A549 (cell line): Measurements from ENCODE around the gene PRDM11. TPM values are rescaled to one million over a fixed set of nuclear protein-coding genes. Genes with fewer than 3 reads are reported as not detected.

ENCODE experiments used
- ATAC-seq, 2 experiments: fragments of 200-7000 bp in 1 of 2; fragments of >200 bp in 1 of 2; cut with Nextera tagmentation in 1 of 2; cut with Tn5 transposase in 1 of 2; 3 replicates each; pipeline versions ENCODE4 v1.8.0 to v1.9.1; 2018 to 2020; ENCODE audit warnings: mild to moderate bottlenecking in 1 of 2, moderate library complexity in 1 of 2
- CTCF ChIA-PET: fragments of 300-600 bp; sonication (Branson Sonifier 250); formaldehyde crosslinking; extraction: SDS; loops from one replicate; lab custom pipeline; 2021; ENCODE audit warnings: antibody characterized with exemption, inconsistent platforms; lab: Yijun Ruan, JAX
- POLR2A ChIA-PET: fragments of 350-600 bp; formaldehyde crosslinking; extraction: SDS; loops from one replicate; lab custom pipeline; 2021; ENCODE audit warnings: antibody characterized with exemption, inconsistent platforms; lab: Yijun Ruan, JAX
- DNase-seq, 2 experiments: peaks; one replicate each; pipeline versions ENCODE4 v3.0.0 to v3.0.0-alpha.2; 2011 to 2016; ENCODE audit warnings: low read depth in 1 of 2, low spot score in 1 of 2
- FAIRE-seq: peaks from 2 replicates; lab custom pipeline; 2011; peaks lifted over from hg19 to GRCh38; lab: Jason Lieb, UNC
- H3K27ac ChIP-seq, 2 experiments: fragments of >200 bp; sonication (Bioruptor Twin); formaldehyde crosslinking; 3 replicates each; pipeline ENCODE4 v1.5.1; 2016 to 2017
- H3K4me1 ChIP-seq: fragments of >200 bp; sonication (Bioruptor Twin); formaldehyde crosslinking; 3 replicates; pipeline ENCODE4 v1.6.1; 2016
- H3K4me2 ChIP-seq: fragments of >200 bp; sonication (Bioruptor Twin); formaldehyde crosslinking; 3 replicates; pipeline ENCODE4 v1.6.1; 2016
- H3K4me3 ChIP-seq: fragments of >200 bp; sonication (Bioruptor Twin); formaldehyde crosslinking; 3 replicates; pipeline ENCODE4 v1.5.1; 2016
- H3K9me3 ChIP-seq: fragments of >200 bp; sonication (Bioruptor Twin); formaldehyde crosslinking; 3 replicates; pipeline ENCODE4 v1.6.1; 2016
- BHLHE40 ChIP-seq: IDR thresholded peaks from 2 replicates; pipeline ENCODE4 v1.6.1; 2012; ENCODE audit warnings: low read depth, low read length, inconsistent platforms
- CBX8 ChIP-seq: fragments of 200-600 bp; sonication (generic); IDR thresholded peaks from 2 replicates; pipeline ENCODE4 v1.6.1; 2016
- CEBPB ChIP-seq, 2 experiments: fragments of >200 bp in 1 of 2; sonication (Bioruptor Twin) in 1 of 2; formaldehyde crosslinking in 1 of 2; IDR thresholded peaks; 2 replicates each; pipeline ENCODE4 v1.6.1; 2012 to 2016
- EHMT2 ChIP-seq: fragments of 200-600 bp; sonication (generic); IDR thresholded peaks from 2 replicates; pipeline ENCODE4 v1.6.1; 2016; ENCODE audit warnings: antibody characterized with exemption, low read depth, mild to moderate bottlenecking, moderate library complexity
- EP300 ChIP-seq, 2 experiments: fragments of >200 bp; sonication (Bioruptor Twin); formaldehyde crosslinking; IDR thresholded peaks; 2 replicates in 1 of 2; 3 replicates in 1 of 2; pipeline ENCODE4 v1.6.1; 2016 to 2017
- FOSB ChIP-seq: fragments of 250-450 bp; sonication (Bioruptor Pico); IDR thresholded peaks from 2 replicates; pipeline ENCODE4 v1.5.0; 2020; ENCODE audit warnings: mild to moderate bottlenecking, moderate library complexity
- FOSL2 ChIP-seq, 2 experiments: fragments of 450-650 bp in 1 of 2; fragments of >200 bp in 1 of 2; sonication (Bioruptor Twin) in 1 of 2; formaldehyde crosslinking; IDR thresholded peaks; 2 replicates each; pipeline versions ENCODE4 v1.5.0 to v1.6.1; 2016 to 2020; ENCODE audit warnings: mild to moderate bottlenecking in 1 of 2, moderate library complexity in 1 of 2
- GATA3 ChIP-seq: IDR thresholded peaks from 2 replicates; pipeline ENCODE4 v1.6.1; 2012; ENCODE audit warnings: borderline replicate concordance
- HDAC2 ChIP-seq: fragments of 200-600 bp; sonication (generic); IDR thresholded peaks from 2 replicates; pipeline ENCODE4 v1.6.1; 2016
- JUN ChIP-seq, 2 experiments: fragments of >200 bp; sonication (Bioruptor Twin); formaldehyde crosslinking; IDR thresholded peaks; 2 replicates in 1 of 2; 3 replicates in 1 of 2; pipeline ENCODE4 v1.6.1; 2016 to 2017
- KDM1A ChIP-seq: fragments of 200-600 bp; sonication (generic); IDR thresholded peaks from 2 replicates; pipeline ENCODE4 v1.6.1; 2016; ENCODE audit warnings: low read depth, mild to moderate bottlenecking
- KDM5A ChIP-seq: fragments of 200-600 bp; sonication (generic); IDR thresholded peaks from 2 replicates; pipeline ENCODE4 v1.6.1; 2016; ENCODE audit warnings: antibody characterized with exemption, mild to moderate bottlenecking
- MAFK ChIP-seq: fragments of 450-650 bp; IDR thresholded peaks from 2 replicates; pipeline ENCODE4 v1.6.1; 2014; ENCODE audit not compliant: partially characterized antibody
- MAZ ChIP-seq: fragments of 150-350 bp; IDR thresholded peaks from 2 replicates; pipeline ENCODE4 v1.6.1; 2014; ENCODE audit warnings: antibody characterized with exemption, low read depth, low read length, borderline replicate concordance
- NPAS2 ChIP-seq: fragments of 250-450 bp; sonication (Bioruptor Pico); IDR thresholded peaks from 2 replicates; pipeline ENCODE4 v1.8.0; 2022; ENCODE audit warnings: mild to moderate bottlenecking, moderate library complexity, borderline replicate concordance
- RAD21 ChIP-seq, 2 experiments: fragments of >200 bp in 1 of 2; sonication (Bioruptor Twin) in 1 of 2; formaldehyde crosslinking in 1 of 2; IDR thresholded peaks in 1 of 2; conservative IDR thresholded peaks in 1 of 2; 2 replicates in 1 of 2; 3 replicates in 1 of 2; pipeline ENCODE4 v1.6.1; 2012 to 2018; ENCODE audit warnings: inconsistent platforms in 1 of 2
- RARB ChIP-seq: fragments of 250-450 bp; sonication (Bioruptor Pico); IDR thresholded peaks from 2 replicates; pipeline ENCODE4 v1.8.0; 2021; ENCODE audit warnings: mild to moderate bottlenecking, moderate library complexity
- SMC3 ChIP-seq: fragments of >200 bp; sonication (Bioruptor Twin); formaldehyde crosslinking; IDR thresholded peaks from 3 replicates; pipeline ENCODE4 v1.6.1; 2018; ENCODE audit warnings: inconsistent platforms
- SREBF2 ChIP-seq: fragments of 450-650 bp; IDR thresholded peaks from 2 replicates; pipeline ENCODE4 v1.6.1; 2014; ENCODE audit warnings: mild to moderate bottlenecking, moderate library complexity
- TFCP2L1 ChIP-seq: fragments of 250-450 bp; sonication (Bioruptor Pico); IDR thresholded peaks from 2 replicates; pipeline ENCODE4 v1.5.0; 2021; ENCODE audit warnings: mild to moderate bottlenecking
- TP53 ChIP-seq: fragments of 250-450 bp; sonication (Bioruptor Pico); IDR thresholded peaks from 2 replicates; pipeline ENCODE4 v1.5.0; 2021; ENCODE audit warnings: mild to moderate bottlenecking, moderate library complexity
- ZFP36 ChIP-seq: fragments of 450-650 bp; IDR thresholded peaks from 2 replicates; pipeline ENCODE4 v1.6.1; 2014; ENCODE audit warnings: borderline replicate concordance; ENCODE audit not compliant: partially characterized antibody
- ZNF302 ChIP-seq: fragments of 250-450 bp; sonication (Bioruptor Pico); IDR thresholded peaks from 2 replicates; pipeline ENCODE4 v1.9.0; 2021; ENCODE audit warnings: inconsistent platforms, mild to moderate bottlenecking, moderate library complexity
- ZSCAN20 ChIP-seq: fragments of 250-450 bp; sonication (Bioruptor Pico); IDR thresholded peaks from 2 replicates; pipeline ENCODE4 v1.8.0; 2022; ENCODE audit warnings: mild to moderate bottlenecking, moderate library complexity
- WGBS: methylation state at CpG from one replicate; pipeline ENCODE4 v1.1.6; 2017; ENCODE audit errors: missing lambda C conversion rate; 5-methylcytosine and 5-hydroxymethylcytosine counted together
- polyA plus RNA-seq, 4 experiments: library from polyadenylated mRNA; depleted of rRNA in 3 of 4; stranded (reverse); fragments of >200 nt; fragmentation: RNase III in 1 of 4; extraction: RNeasy Plus Mini Kit Qiagen cat#74134 plus additional on column Dnase treatment in 1 of 4; gene quantifications; 2 replicates in 3 of 4; 3 replicates in 1 of 4; pipeline ENCODE4 v1.2.3, GENCODE V29; 2011 to 2017
- TF ChIP-seq, protein P1 (sequence below): fragments of >200 bp; sonication (Bioruptor Twin); formaldehyde crosslinking; IDR thresholded peaks from 3 replicates; pipeline ENCODE4 v1.6.1; 2016
- TF ChIP-seq, protein P2 (sequence below): fragments of >200 bp; sonication (Bioruptor Twin); formaldehyde crosslinking; IDR thresholded peaks from 3 replicates; pipeline ENCODE4 v1.5.1; 2016

PRDM11 gene
- polyA plus RNA-seq, 2 of the 4 experiments (the other 2 are of a cell fraction): 4.3 to 5.3 TPM

DNA sequence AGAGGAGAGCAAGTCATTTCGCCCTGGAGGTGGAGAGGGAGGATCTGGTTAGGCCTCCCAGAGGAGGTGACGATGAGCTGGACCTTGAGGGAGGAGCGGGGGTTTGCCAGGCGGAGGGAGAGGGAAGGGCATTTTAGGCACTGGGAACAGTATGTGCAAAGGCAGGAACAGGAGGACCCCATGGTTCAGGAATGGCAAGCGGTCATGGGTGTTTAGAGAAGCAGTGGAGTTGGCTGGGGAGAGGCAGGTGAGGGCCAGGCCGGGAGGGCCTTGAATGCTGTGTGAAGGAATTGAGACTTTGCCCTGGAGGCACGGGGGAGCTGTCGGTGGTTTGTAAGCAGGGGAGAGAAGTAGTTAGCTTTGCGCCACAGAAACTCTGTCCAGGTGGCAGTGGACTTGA is 10.3 kb downstream of the PRDM11 start:
- ATAC-seq: no peak
- POLR2A ChIA-PET: no interaction called here
- FAIRE-seq: no peak
- TF ChIP-seq MAFK (no peak), CBX8 (no peak), ZFP36 (no peak), TFCP2L1 (CRISPR knock-in tag) (no peak), KDM5A (no peak), CEBPB (IDR thresholded peaks at IDR 0.05) (no peak), NPAS2 (CRISPR knock-in tag) (no peak), MAZ (no peak)
- no peak for DNase-seq
- no peak overlapping the region for H3K4me2 ChIP-seq
- H3K9me3 ChIP-seq: no peaks in the 10 kb centered on the region
- CTCF ChIA-PET: interaction anchor here (1.0 kb wide), 3 partner anchors 15 to 229 kb away, joined by 3 read pairs; no protein-coding TSS in a partner anchor
- WGBS: 91% methylated on average over 9 of the region's 9 CpGs
- no peak overlapping the region for H3K27ac ChIP-seq
- no peak overlapping the region for H3K4me3 ChIP-seq
- no peaks in the 10 kb centered on the region for H3K4me1 ChIP-seq

DNA sequence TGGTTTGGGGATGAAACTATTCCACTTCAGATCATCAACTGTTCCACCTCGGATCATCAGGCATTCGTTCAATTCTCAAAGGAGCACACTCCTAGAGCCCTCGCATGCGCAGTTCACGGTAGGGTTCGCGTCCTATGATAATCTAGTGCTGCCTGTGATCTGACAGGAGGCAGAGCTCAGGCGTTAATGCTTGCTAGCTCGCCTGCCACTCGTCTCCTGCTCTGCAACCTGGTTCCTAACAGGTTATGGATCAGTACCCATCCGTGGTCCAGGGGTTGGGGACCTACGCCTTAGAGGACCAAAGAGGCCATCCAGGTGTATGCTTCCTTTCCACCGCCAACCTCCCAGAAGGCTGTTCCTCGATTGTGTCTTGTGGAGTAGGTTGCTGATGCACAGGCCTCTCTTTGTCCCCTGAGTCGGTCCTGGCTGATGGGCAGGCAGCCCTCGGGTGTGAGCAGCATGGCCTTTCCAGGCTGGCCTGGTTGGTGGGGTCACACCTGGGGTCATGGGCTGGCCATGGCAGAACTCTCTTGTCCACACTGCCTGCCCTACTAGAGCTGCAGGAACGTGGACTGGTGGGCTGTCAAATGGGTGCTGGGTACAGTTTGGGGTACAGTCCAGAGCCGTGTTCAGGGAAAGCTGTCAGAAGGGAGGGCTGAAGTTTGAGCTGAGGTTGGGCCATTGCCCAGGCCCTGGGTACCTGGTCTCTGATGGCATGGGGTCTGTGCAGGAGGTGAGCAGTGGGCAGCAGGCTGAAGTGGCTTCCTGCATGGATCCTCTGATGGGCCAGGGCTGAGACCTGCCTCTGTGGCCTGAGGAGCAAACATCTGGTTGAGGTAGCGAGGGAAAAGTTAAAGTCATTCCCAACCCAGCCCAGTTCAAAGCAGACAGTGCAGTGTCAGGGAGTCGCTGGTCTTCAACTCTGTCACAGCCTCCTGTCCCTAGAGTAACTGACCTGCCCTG is 11.1 kb downstream of the PRDM11 start:
- WGBS: 83% methylated on average over 20 of the region's 20 CpGs
- no peaks in the 10 kb centered on the region for H3K4me1 ChIP-seq
- POLR2A ChIA-PET: no interaction called here
- CTCF ChIA-PET: interaction anchor here (1.0 kb wide), 2 partner anchors 14 to 230 kb away, joined by 3 read pairs; no protein-coding TSS in a partner anchor
- ATAC-seq (no peak), FAIRE-seq (no peak), DNase-seq (no peak)
- H3K27ac ChIP-seq: no peak overlapping the region
- H3K9me3 ChIP-seq: no peaks in the 10 kb centered on the region
- no peak overlapping the region for H3K4me2 ChIP-seq
- no peak overlapping the region for H3K4me3 ChIP-seq
- TF ChIP-seq BHLHE40: no peak
- TF ChIP-seq EP300 (IDR thresholded peaks at IDR 0.05): no peak

DNA sequence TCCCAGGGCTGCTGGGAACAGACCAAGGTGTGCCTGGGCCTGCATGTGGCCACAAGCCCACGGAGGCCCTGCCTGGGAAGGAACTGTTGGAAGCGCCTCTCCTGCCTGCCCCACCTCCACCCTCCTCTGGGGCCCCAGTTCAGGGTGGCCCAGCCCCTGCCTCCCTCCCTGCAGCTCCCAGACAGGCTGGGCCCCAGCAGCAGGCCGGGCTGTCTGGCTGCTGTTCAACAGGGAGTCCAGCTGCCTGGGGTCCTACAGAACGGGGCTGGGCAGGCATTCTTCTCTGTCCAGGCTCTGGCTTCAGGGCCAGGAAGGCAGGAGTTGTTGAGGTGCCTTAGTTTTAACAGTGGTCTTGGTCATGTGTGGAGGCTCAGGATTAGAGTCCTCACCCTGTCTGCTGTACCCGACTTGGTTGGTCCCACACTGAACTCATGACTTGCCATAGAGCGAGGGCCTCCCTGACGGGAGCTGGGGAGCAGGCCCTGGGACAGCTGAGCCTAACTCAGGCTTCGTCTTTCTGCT is 11.8 kb downstream of the PRDM11 start:
- TF ChIP-seq EHMT2 (no peak), ZSCAN20 (CRISPR knock-in tag) (no peak), JUN (IDR thresholded peaks at IDR 0.05) (no peak), SREBF2 (no peak), BHLHE40 (no peak), RAD21 (conservative IDR thresholded peaks at IDR 0.05 in 1 of 2, IDR thresholded peaks at IDR 0.05 in 1 of 2) (no peak), TFCP2L1 (CRISPR knock-in tag) (no peak), FOSB (CRISPR knock-in tag) (no peak), GATA3 (no peak)
- Histone ChIP-seq H3K4me3 (no peak overlapping the region), H3K4me1 (no peaks in the 10 kb centered on the region), H3K9me3 (no peaks in the 10 kb centered on the region), H3K27ac (no peak overlapping the region), H3K4me2 (no peak overlapping the region)
- DNase-seq: no peak
- WGBS: 84% methylated on average over 6 of the region's 8 CpGs
- FAIRE-seq: no peak
- peak in 1 of 2 experiments; percentile 19; a peak in 2 of 6 replicates for ATAC-seq
- ChIA-PET CTCF (interaction anchor here (0.6 to 1.3 kb wide), 2 partner anchors 173 to 566 kb away, joined by 3 read pairs; no protein-coding TSS in a partner anchor), POLR2A (no interaction called here)

DNA sequence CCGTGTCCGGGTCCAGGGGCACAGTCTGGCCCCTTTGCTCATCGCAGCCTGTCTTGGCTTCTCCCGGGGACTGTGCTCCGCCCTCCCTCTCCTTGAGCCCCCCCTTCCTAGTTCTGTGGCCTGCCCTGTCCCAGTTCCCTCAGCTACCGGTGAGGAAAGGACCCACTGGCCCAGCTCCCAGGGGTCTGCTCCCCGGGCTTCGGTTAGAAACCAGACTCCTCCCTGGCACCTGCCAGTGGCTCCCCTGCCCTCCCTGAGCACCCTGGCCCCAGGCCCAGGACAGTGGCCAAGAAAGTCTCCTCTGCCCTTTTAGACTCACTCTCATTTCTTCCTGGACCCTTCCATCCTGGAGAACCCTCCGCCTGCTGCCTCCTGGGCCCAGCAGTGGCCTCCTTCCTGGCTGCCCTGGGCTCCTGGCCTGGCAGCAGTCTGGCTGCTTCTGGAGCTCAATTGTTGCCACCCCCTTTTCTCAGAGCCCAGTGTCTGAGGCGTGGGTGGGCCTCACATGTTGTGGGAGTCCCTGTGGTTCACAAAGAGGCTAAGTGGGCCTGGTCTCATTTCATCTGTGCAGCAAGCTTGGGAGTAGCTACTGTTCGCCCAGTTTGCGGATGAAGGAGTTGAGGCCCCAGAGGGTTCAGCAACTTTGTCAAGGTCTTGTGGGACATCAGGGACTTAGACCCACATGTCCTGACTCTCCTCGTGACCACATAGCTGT is 12.6 kb downstream of the PRDM11 start:
- Histone ChIP-seq H3K4me3 (no peak overlapping the region), H3K9me3 (no peaks in the 10 kb centered on the region), H3K27ac (no peak overlapping the region), H3K4me1 (no peaks in the 10 kb centered on the region), H3K4me2 (no peak overlapping the region)
- POLR2A ChIA-PET: no interaction called here
- FAIRE-seq: no peak
- 86% methylated on average over 11 of the region's 13 CpGs for WGBS
- no peak for ATAC-seq
- no peak for DNase-seq
- CTCF ChIA-PET: interaction anchor here (0.6 to 1.3 kb wide), 4 partner anchors 9 to 567 kb away, joined by 3 to 4 read pairs (median 3); no protein-coding TSS in a partner anchor
- TF ChIP-seq KDM1A (no peak), CEBPB (IDR thresholded peaks at IDR 0.05) (no peak), TP53 (no peak), FOSB (CRISPR knock-in tag) (no peak), KDM5A (no peak), SMC3 (no peak), FOSL2 (IDR thresholded peaks at IDR 0.05) (no peak), FOSL2 (CRISPR knock-in tag; IDR thresholded peaks at IDR 0.05) (no peak), EHMT2 (no peak), RARB (no peak), HDAC2 (no peak), ZNF302 (CRISPR knock-in tag) (no peak)
- TF ChIP-seq, protein P1, sequence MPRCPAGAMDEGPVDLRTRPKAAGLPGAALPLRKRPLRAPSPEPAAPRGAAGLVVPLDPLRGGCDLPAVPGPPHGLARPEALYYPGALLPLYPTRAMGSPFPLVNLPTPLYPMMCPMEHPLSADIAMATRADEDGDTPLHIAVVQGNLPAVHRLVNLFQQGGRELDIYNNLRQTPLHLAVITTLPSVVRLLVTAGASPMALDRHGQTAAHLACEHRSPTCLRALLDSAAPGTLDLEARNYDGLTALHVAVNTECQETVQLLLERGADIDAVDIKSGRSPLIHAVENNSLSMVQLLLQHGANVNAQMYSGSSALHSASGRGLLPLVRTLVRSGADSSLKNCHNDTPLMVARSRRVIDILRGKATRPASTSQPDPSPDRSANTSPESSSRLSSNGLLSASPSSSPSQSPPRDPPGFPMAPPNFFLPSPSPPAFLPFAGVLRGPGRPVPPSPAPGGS: no peak
- TF ChIP-seq, protein P2, sequence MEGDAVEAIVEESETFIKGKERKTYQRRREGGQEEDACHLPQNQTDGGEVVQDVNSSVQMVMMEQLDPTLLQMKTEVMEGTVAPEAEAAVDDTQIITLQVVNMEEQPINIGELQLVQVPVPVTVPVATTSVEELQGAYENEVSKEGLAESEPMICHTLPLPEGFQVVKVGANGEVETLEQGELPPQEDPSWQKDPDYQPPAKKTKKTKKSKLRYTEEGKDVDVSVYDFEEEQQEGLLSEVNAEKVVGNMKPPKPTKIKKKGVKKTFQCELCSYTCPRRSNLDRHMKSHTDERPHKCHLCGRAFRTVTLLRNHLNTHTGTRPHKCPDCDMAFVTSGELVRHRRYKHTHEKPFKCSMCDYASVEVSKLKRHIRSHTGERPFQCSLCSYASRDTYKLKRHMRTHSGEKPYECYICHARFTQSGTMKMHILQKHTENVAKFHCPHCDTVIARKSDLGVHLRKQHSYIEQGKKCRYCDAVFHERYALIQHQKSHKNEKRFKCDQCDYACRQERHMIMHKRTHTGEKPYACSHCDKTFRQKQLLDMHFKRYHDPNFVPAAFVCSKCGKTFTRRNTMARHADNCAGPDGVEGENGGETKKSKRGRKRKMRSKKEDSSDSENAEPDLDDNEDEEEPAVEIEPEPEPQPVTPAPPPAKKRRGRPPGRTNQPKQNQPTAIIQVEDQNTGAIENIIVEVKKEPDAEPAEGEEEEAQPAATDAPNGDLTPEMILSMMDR: no peak
